GM13976 (cell line): ENCODE results near the gene MLEC.

Source experiments
- DNase-seq: peaks from one replicate; pipeline ENCODE4 v3.0.0; 2012; ENCODE audit warnings: low spot score
- in situ Hi-C: fragments of 300-500 bp; cut with MboI; formaldehyde crosslinking; loops from one replicate; pipeline ENCODE4 v1.12.0; 2022; ENCODE audit warnings: low sequenced_read_pairs, mixed read lengths, inconsistent platforms; ENCODE audit not compliant: unreplicated experiment
- TF ChIP-seq, protein P1 (sequence below): IDR thresholded peaks from 2 replicates; pipeline ENCODE4 v1.5.1; 2012; ENCODE audit warnings: borderline replicate concordance, mild to moderate bottlenecking; ENCODE audit not compliant: insufficient read depth; ENCODE audit errors: extremely low read depth, missing control alignments, control extremely low read depth

Gene MLEC

DNA sequence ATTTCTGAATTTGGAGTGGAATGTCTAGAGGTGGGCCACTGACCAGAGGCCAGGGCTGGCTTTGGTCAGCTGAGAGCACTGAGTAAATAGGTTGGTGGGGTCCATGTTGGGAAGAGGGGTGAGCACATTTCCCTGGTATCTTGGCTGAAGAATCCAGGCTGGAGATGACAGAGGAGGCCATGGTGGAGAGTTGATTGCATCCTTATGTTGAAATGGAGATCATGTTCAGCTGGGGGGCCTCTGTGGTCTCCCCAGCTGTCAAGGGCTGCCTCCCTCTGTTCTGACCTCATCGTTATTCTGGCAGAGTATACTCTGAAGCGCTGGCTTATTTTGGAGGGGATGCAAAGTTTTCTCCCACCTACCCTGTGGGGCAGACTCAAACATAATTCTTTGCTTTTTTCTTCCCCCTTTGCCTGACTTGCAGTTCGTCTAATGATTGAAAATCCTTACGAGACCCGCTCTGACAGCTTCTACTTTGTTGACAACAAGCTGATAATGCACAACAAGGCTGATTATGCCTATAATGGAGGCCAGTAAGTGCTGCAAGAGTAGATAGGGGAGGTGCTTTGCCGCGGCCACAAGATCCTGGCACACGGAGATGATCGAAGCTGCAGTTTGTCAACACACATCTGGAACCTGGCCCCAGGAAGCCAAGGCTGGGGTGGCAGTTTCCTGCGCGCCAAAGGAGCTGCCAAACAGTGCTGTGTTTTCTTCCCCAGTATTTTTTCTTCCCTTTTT lies 32.7 kb downstream of the MLEC start:
- in situ Hi-C loops = loop anchor here (10.0 kb wide), 1 partner anchor 125 kb away; no protein-coding TSS in a partner anchor
- DNase-seq = no peak
- TF ChIP-seq, protein P1, sequence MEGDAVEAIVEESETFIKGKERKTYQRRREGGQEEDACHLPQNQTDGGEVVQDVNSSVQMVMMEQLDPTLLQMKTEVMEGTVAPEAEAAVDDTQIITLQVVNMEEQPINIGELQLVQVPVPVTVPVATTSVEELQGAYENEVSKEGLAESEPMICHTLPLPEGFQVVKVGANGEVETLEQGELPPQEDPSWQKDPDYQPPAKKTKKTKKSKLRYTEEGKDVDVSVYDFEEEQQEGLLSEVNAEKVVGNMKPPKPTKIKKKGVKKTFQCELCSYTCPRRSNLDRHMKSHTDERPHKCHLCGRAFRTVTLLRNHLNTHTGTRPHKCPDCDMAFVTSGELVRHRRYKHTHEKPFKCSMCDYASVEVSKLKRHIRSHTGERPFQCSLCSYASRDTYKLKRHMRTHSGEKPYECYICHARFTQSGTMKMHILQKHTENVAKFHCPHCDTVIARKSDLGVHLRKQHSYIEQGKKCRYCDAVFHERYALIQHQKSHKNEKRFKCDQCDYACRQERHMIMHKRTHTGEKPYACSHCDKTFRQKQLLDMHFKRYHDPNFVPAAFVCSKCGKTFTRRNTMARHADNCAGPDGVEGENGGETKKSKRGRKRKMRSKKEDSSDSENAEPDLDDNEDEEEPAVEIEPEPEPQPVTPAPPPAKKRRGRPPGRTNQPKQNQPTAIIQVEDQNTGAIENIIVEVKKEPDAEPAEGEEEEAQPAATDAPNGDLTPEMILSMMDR = no peak

DNA sequence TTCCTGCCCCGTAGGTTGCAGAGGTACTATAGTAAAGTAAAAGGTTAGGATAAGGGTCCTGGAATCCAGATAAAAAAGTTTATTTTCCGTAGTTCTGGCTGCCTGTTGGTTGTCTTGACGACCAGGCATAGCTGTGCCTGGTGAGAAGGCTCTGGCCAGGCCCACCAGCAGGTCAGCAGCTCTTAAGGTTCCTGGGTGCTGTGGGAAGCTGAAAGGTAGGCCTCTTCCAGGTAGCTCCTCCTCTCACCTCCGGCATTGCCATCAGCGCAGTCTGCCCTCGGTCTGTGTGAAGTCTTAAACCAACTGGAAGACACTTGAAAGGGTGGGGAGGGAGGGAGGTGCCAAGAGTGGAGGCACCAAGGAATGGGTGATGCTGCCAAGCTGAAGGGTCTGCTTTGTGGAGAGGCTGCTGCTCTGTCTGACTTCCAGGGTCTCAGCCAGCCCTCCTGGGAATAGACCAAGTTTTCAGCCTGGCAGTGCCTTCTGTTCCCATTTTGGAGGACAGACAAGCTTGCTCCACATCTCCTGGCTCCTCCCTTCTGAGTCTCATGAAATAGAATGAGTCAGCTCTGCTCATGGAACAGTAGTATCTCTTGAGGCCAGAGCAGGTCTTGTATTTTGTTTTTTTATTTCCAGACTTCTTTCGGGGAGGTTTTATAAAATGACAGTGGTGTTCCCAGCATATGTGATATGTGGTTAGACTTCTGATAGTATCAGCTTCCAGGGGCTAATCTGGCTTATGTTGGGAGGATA lies 33.5 kb downstream of the MLEC start:
- no peak for DNase-seq
- TF ChIP-seq, protein P1 = no peak
- in situ Hi-C loops = no loop called here

DNA sequence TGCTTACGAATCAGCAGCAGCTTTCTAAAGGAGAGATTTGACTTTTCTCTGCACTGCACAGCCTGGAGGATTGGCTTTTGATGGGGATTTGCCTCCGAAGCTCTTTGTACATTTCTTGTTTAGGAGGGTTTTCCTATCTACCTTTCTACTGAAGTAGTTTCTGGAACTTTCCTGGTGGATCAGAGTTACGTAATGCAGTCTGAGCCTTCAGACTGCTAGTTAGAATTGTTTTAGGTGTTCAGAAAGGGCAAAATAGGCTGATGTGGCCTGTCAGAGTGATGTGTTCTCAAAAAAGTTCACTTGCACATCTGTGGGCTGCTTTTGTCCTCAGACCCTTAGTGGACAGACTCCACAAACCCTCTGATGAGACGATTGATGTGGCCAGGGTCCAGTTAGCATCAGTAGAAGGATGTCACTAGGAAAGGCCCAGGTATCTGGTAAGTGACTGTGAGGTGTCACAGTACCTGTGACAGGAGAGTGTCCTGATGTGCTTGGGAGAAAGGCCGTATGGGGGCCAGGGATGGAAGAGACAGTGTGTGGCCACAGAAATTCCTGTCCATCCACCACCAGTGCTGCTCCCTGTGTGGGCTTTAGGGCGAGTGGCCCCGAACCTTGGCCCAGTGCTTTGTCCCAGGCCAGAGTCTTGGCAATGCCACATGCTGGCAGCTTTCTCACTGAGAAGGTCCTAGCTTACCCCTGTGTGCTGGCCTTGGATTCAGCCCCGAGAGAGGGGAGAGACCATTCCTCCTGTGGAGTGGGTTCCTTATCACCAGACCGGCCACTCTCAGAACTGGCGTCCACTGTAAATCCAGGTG lies 34.2 kb downstream of the MLEC start:
- no peak for DNase-seq
- TF ChIP-seq, protein P1 = no peak
- in situ Hi-C loops = no loop called here

DNA sequence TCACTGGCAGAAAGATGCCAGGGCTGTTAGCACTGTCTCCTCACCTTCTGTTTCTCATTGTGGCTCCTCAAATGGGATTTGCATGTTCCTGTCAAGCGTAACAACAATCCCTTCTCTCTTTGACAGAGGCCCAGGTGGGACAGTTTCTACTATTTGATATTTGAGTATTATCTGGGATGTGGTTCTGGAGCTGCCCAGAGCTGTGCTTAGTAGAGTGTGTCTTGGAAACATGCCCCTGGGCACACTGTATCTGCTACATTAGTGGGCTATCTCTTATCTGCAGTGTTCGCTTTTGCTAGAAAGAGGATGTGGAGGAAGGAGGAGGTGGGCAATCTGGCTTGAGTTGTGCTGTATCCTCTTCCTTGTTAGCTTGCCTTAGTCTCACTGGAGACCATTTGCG lies 34.9 kb downstream of the MLEC start:
- TF ChIP-seq, protein P1 = no peak
- in situ Hi-C loops = no loop called here

GRCh38 chr12:120722784-120723183 lies 35.8 kb downstream of the MLEC start:
- no peak for DNase-seq
- TF ChIP-seq, protein P1 = no peak
- in situ Hi-C loops = no loop called here

More for the DNA sequence above, 34.9 kb downstream of the MLEC start:
- no peak for DNase-seq

GRCh38 chr12:120724720-120725119 lies 37.8 kb downstream of the MLEC start:
- no peak for DNase-seq
- TF ChIP-seq, protein P1 = no peak
- in situ Hi-C loops = no loop called here
